Liver (tissue), 9 donors: ENCODE results near the gene ITGA7. TPM values are rescaled to one million over a fixed set of nuclear protein-coding genes. Genes with fewer than 3 reads are reported as not detected.

Experiments
- DNase-seq: peaks from one replicate; pipeline ENCODE4 v3.0.0-alpha.2; 2017; ENCODE audit warnings: low spot score
- H3K27ac ChIP-seq, 2 donors: one replicate each; pipeline ENCODE4 v1.7.0; 2013; ENCODE audit warnings: inconsistent platforms in 2 of 2, low read length in 2 of 2, control low read depth in 1 of 2, low read depth in 1 of 2, mild to moderate bottlenecking in 1 of 2
- H3K27me3 ChIP-seq, 4 donors: one replicate each; pipeline versions ENCODE4 v1.6.1 to v1.7.0; 2013; ENCODE audit warnings: low read length in 3 of 4, inconsistent platforms in 1 of 4, mild to moderate bottlenecking in 1 of 4, moderate library complexity in 1 of 4; ENCODE audit not compliant: control insufficient read depth in 4 of 4, insufficient read depth in 4 of 4
- H3K36me3 ChIP-seq, 4 donors: one replicate each; pipeline versions ENCODE4 v1.6.1 to v1.7.0; 2013; ENCODE audit warnings: low read length in 3 of 4, mild to moderate bottlenecking in 3 of 4, low read depth in 1 of 4, moderate library complexity in 1 of 4; ENCODE audit not compliant: control insufficient read depth in 4 of 4, insufficient read depth in 3 of 4
- H3K4me1 ChIP-seq, 4 donors: one replicate each; pipeline versions ENCODE4 v1.6.1 to v1.7.0; 2013; ENCODE audit warnings: low read length in 3 of 4, mild to moderate bottlenecking in 3 of 4, moderate library complexity in 1 of 4; ENCODE audit not compliant: control insufficient read depth in 4 of 4, insufficient read depth in 4 of 4
- H3K4me3 ChIP-seq, 3 donors: one replicate each; pipeline versions ENCODE4 v1.6.1 to v1.7.0; 2013; ENCODE audit warnings: low read length in 3 of 3, control low read depth in 1 of 3, low read depth in 1 of 3, mild to moderate bottlenecking in 1 of 3
- H3K9ac ChIP-seq, 2 donors: one replicate each; pipeline ENCODE4 v1.7.0; 2013; ENCODE audit warnings: low read length in 2 of 2, mild to moderate bottlenecking in 2 of 2, moderate library complexity in 2 of 2, control low read depth in 1 of 2, low read depth in 1 of 2
- H3K9me3 ChIP-seq, 4 donors: one replicate each; pipeline versions ENCODE4 v1.6.1 to v1.7.0; 2013; ENCODE audit warnings: low read length in 3 of 4; ENCODE audit not compliant: control insufficient read depth in 4 of 4
- FOXA1 ChIP-seq: IDR thresholded peaks from 2 replicates; pipeline ENCODE4 v1.6.1; 2016; ENCODE audit warnings: antibody characterized with exemption
- FOXA2 ChIP-seq: IDR thresholded peaks from 2 replicates; pipeline ENCODE4 v1.6.1; 2016; ENCODE audit warnings: antibody characterized with exemption
- GABPA ChIP-seq, 2 donors: IDR thresholded peaks in 1 of 2; conservative IDR thresholded peaks in 1 of 2; 2 replicates each; pipeline ENCODE4 v1.6.1; 2016; ENCODE audit warnings: antibody characterized with exemption in 2 of 2, mild to moderate bottlenecking in 1 of 2, moderate library complexity in 1 of 2
- HNF4A ChIP-seq, 2 donors: conservative IDR thresholded peaks; 2 replicates each; pipeline ENCODE4 v1.6.1; 2016; ENCODE audit warnings: antibody characterized with exemption in 2 of 2, mild to moderate bottlenecking in 2 of 2
- HNF4G ChIP-seq: IDR thresholded peaks from 2 replicates; pipeline ENCODE4 v1.6.1; 2016; ENCODE audit warnings: antibody characterized with exemption
- JUND ChIP-seq, 2 donors: IDR thresholded peaks; 2 replicates each; pipeline ENCODE4 v1.6.1; 2016; ENCODE audit warnings: antibody characterized with exemption in 2 of 2
- NR2F2 ChIP-seq: IDR thresholded peaks from 2 replicates; pipeline ENCODE4 v1.6.1; 2016; ENCODE audit warnings: antibody characterized with exemption
- RAD21 ChIP-seq, 2 donors: IDR thresholded peaks; 2 replicates each; pipeline ENCODE4 v1.6.1; 2016; ENCODE audit warnings: antibody characterized with exemption in 2 of 2, mild to moderate bottlenecking in 2 of 2
- RXRA ChIP-seq, 2 donors: IDR thresholded peaks; 2 replicates each; pipeline ENCODE4 v1.6.1; 2017 to 2018; ENCODE audit warnings: antibody characterized with exemption in 2 of 2, mild to moderate bottlenecking in 1 of 2
- SP1 ChIP-seq: IDR thresholded peaks from 2 replicates; pipeline ENCODE4 v1.6.1; 2018; ENCODE audit warnings: antibody characterized with exemption, mild to moderate bottlenecking
- TAF1 ChIP-seq: conservative IDR thresholded peaks from 2 replicates; pipeline ENCODE4 v1.6.1; 2016; ENCODE audit warnings: antibody characterized with exemption, mild to moderate bottlenecking
- YY1 ChIP-seq: IDR thresholded peaks from 2 replicates; pipeline ENCODE4 v1.6.1; 2016; ENCODE audit warnings: antibody characterized with exemption, mild to moderate bottlenecking
- WGBS: extraction: QIAGEN DNeasy Blood & Tissue Kit; methylation state at CpG from one replicate; pipeline ENCODE4 v1.1.7; 2013; 5-methylcytosine and 5-hydroxymethylcytosine counted together
- polyA plus RNA-seq, 2 donors: library from polyadenylated mRNA; stranded (reverse) in 1 of 2; unstranded in 1 of 2; fragments of 200-250 nt in 1 of 2; fragments of >200 nt in 1 of 2; fragmentation: Nextera tagmentation in 1 of 2; extraction: Ambion mirVana in 1 of 2; gene quantifications; one replicate each; pipeline versions ENCODE4 v1.2.1 to v1.2.3, GENCODE V29; 2013 to 2015
- total RNA-seq, 2 donors: library from RNA; depleted of rRNA; stranded (reverse); fragments of >200 nt; gene quantifications; one replicate each; pipeline ENCODE4 v1.2.3, GENCODE V29; 2014
- TF ChIP-seq, protein P1 (sequence below): fragments of 150-350 bp; IDR thresholded peaks from 2 replicates; pipeline ENCODE4 v1.5.1; 2017; ENCODE audit warnings: improper control_type of control experiment, low read depth, low read length; ENCODE audit not compliant: missing input control
- TF ChIP-seq, protein P2 (sequence below): IDR thresholded peaks from 2 replicates; pipeline ENCODE4 v1.6.1; 2016; ENCODE audit warnings: antibody characterized with exemption
- TF ChIP-seq, protein P3 (sequence below): IDR thresholded peaks from 2 replicates; pipeline ENCODE4 v1.6.1; 2016; ENCODE audit warnings: antibody characterized with exemption
- TF ChIP-seq, protein P4 (sequence below): IDR thresholded peaks from 2 replicates; pipeline ENCODE4 v1.6.1; 2016; ENCODE audit warnings: antibody characterized with exemption, mild to moderate bottlenecking
- TF ChIP-seq, protein P5 (sequence below): IDR thresholded peaks from 2 replicates; pipeline ENCODE4 v1.6.1; 2016; ENCODE audit warnings: antibody characterized with exemption
- donor health status: healthy.
- donor health status: healthy.
- donor health status: healthy.
- donor health status: healthy.
- donor health status: healthy.

The ITGA7 gene
- total and polyA plus RNA-seq, 4 donors, result 0.98 to 4.9 (median 3.3) TPM

DNA sequence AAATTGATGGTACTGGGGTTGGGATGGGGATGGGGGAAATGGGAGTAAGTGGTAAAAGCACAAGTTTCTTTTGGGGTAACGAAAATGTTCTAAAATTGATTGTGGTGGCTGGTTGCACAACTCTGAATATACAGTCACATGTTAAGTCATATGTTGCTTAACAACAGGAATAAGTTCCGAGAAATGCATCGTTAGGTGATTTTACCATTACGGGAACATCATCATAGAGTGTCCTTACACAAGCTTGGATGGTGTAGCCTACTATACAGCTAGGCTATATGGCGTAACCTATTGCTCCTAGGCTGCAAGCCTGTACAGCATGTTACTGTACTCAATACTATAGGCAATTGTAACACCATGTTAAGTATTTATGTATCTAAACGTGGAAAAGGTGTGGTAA, 31.0 kb downstream of the ITGA7 start:
- no peak overlapping the region for H3K9ac ChIP-seq
- WGBS, result 57% methylated on average over 6 of the region's 6 CpGs
- H3K9me3 ChIP-seq, result no peaks in the 10 kb centered on the region
- H3K4me3 ChIP-seq, result no peak overlapping the region
- no peak for DNase-seq
- H3K27me3 ChIP-seq, result no peaks in the 10 kb centered on the region
- H3K36me3 ChIP-seq, result no peaks in the 10 kb centered on the region
- H3K4me1 ChIP-seq, result peaks cover 0 to 12% (median 4%) of the 10 kb centered on the region in 4 donors
- H3K27ac ChIP-seq, result no peak overlapping the region
- TF ChIP-seq, protein P1, sequence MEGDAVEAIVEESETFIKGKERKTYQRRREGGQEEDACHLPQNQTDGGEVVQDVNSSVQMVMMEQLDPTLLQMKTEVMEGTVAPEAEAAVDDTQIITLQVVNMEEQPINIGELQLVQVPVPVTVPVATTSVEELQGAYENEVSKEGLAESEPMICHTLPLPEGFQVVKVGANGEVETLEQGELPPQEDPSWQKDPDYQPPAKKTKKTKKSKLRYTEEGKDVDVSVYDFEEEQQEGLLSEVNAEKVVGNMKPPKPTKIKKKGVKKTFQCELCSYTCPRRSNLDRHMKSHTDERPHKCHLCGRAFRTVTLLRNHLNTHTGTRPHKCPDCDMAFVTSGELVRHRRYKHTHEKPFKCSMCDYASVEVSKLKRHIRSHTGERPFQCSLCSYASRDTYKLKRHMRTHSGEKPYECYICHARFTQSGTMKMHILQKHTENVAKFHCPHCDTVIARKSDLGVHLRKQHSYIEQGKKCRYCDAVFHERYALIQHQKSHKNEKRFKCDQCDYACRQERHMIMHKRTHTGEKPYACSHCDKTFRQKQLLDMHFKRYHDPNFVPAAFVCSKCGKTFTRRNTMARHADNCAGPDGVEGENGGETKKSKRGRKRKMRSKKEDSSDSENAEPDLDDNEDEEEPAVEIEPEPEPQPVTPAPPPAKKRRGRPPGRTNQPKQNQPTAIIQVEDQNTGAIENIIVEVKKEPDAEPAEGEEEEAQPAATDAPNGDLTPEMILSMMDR, result no peak
- TF ChIP-seq, protein P2, sequence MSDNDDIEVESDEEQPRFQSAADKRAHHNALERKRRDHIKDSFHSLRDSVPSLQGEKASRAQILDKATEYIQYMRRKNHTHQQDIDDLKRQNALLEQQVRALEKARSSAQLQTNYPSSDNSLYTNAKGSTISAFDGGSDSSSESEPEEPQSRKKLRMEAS, result no peak
- peak in 1 of 2 donors; percentile 13 for TF ChIP-seq RXRA (IDR thresholded peaks at IDR 0.05)

DNA sequence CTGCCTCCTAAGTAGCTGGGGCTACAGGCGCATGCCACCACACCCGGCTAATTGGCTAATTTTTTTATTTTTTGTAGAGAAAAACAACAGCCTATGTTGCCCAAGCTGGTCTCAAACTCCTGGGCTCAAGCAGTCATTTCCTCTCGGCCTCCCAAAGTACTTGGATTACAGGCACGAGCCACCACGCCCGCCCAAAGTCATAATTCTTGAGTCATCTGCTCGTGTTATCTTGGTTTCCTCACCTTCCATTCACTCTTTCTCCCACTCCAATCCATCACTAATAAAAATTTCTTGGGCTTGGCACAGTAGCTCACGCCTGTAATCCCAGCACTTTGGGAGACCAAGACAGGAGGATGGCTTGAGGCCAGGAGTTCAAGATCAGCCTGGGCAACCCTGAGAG, 32.0 kb downstream of the ITGA7 start:
- Histone ChIP-seq H3K4me3 (no peak overlapping the region), H3K4me1 (peaks cover 0 to 8% (median 2%) of the 10 kb centered on the region in 4 donors), H3K27ac (no peak overlapping the region), H3K9me3 (no peaks in the 10 kb centered on the region), H3K9ac (no peak overlapping the region), H3K27me3 (no peaks in the 10 kb centered on the region), H3K36me3 (no peaks in the 10 kb centered on the region)
- 84% methylated on average over 8 of the region's 8 CpGs for WGBS
- TF ChIP-seq SP1 (no peak), RAD21 (IDR thresholded peaks at IDR 0.05) (no peak), HNF4A (conservative IDR thresholded peaks at IDR 0.05) (no peak), FOXA1 (no peak), YY1 (no peak), NR2F2 (no peak), HNF4G (no peak), TAF1 (no peak), RXRA (IDR thresholded peaks at IDR 0.05) (no peak), FOXA2 (no peak), JUND (IDR thresholded peaks at IDR 0.05) (no peak), GABPA (IDR thresholded peaks at IDR 0.05 in 1 of 2, conservative IDR thresholded peaks at IDR 0.05 in 1 of 2) (no peak)
- TF ChIP-seq, protein P2, result no peak
- TF ChIP-seq, protein P3, sequence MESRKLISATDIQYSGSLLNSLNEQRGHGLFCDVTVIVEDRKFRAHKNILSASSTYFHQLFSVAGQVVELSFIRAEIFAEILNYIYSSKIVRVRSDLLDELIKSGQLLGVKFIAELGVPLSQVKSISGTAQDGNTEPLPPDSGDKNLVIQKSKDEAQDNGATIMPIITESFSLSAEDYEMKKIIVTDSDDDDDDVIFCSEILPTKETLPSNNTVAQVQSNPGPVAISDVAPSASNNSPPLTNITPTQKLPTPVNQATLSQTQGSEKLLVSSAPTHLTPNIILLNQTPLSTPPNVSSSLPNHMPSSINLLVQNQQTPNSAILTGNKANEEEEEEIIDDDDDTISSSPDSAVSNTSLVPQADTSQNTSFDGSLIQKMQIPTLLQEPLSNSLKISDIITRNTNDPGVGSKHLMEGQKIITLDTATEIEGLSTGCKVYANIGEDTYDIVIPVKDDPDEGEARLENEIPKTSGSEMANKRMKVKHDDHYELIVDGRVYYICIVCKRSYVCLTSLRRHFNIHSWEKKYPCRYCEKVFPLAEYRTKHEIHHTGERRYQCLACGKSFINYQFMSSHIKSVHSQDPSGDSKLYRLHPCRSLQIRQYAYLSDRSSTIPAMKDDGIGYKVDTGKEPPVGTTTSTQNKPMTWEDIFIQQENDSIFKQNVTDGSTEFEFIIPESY, result no peak
- TF ChIP-seq, protein P4, sequence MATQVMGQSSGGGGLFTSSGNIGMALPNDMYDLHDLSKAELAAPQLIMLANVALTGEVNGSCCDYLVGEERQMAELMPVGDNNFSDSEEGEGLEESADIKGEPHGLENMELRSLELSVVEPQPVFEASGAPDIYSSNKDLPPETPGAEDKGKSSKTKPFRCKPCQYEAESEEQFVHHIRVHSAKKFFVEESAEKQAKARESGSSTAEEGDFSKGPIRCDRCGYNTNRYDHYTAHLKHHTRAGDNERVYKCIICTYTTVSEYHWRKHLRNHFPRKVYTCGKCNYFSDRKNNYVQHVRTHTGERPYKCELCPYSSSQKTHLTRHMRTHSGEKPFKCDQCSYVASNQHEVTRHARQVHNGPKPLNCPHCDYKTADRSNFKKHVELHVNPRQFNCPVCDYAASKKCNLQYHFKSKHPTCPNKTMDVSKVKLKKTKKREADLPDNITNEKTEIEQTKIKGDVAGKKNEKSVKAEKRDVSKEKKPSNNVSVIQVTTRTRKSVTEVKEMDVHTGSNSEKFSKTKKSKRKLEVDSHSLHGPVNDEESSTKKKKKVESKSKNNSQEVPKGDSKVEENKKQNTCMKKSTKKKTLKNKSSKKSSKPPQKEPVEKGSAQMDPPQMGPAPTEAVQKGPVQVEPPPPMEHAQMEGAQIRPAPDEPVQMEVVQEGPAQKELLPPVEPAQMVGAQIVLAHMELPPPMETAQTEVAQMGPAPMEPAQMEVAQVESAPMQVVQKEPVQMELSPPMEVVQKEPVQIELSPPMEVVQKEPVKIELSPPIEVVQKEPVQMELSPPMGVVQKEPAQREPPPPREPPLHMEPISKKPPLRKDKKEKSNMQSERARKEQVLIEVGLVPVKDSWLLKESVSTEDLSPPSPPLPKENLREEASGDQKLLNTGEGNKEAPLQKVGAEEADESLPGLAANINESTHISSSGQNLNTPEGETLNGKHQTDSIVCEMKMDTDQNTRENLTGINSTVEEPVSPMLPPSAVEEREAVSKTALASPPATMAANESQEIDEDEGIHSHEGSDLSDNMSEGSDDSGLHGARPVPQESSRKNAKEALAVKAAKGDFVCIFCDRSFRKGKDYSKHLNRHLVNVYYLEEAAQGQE, result no peak
- TF ChIP-seq, protein P1, result no peak
- TF ChIP-seq, protein P5, sequence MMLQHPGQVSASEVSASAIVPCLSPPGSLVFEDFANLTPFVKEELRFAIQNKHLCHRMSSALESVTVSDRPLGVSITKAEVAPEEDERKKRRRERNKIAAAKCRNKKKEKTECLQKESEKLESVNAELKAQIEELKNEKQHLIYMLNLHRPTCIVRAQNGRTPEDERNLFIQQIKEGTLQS, result no peak
- DNase-seq, result no peak
